ENCODE results near the gene CSF1R.

- TF ChIP-seq CREB1 (IDR thresholded peaks at IDR 0.05; ENCODE audit: low read depth) (no peak), MAX (IDR thresholded peaks at IDR 0.05) (no peak), USF1 (IDR thresholded peaks at IDR 0.05) (no peak), EP300 (IDR thresholded peaks at IDR 0.05; ENCODE audit: borderline replicate concordance) (no peak), RAD21 (IDR thresholded peaks at IDR 0.05; ENCODE audit: low read depth) (no peak), CEBPB (IDR thresholded peaks at IDR 0.05) (no peak), REST (IDR thresholded peaks at IDR 0.05; ENCODE audit: low read depth) (no peak), YY1 (IDR thresholded peaks at IDR 0.05; ENCODE audit: low read depth) (no peak), EGR1 (IDR thresholded peaks at IDR 0.05) (no peak), TAF1 (IDR thresholded peaks at IDR 0.05; ENCODE audit: low read depth) (no peak)
These were observed 40.0 kb upstream of the CSF1R start for GRCh38 chr5:150126199-150126920.
